Mesodermal cell (in vitro differentiated cells): Measurements from ENCODE around the gene C2orf92.

Experiments used
- H3K27ac ChIP-seq: 2 replicates; pipeline ENCODE4 v1.7.0; 2013; ENCODE audit warnings: mild to moderate bottlenecking, low read depth, low read length, moderate library complexity; ENCODE audit not compliant: severe bottlenecking
- H3K36me3 ChIP-seq: 2 replicates; pipeline ENCODE4 v1.7.1; 2013; ENCODE audit warnings: mild to moderate bottlenecking, low read length, moderate library complexity; ENCODE audit not compliant: control insufficient read depth, insufficient read depth
- H3K4me1 ChIP-seq: one replicate; pipeline ENCODE4 v1.7.1; 2013; ENCODE audit warnings: mild to moderate bottlenecking, low read length; ENCODE audit not compliant: insufficient read depth, control insufficient read depth, poor library complexity, severe bottlenecking
- H3K4me3 ChIP-seq: 2 replicates; pipeline ENCODE4 v1.7.0; 2013; ENCODE audit warnings: low read length, control low read depth, mild to moderate bottlenecking; ENCODE audit not compliant: insufficient read depth, poor library complexity, severe bottlenecking; ENCODE audit errors: extremely low read depth
- H3K9me3 ChIP-seq: 2 replicates; pipeline ENCODE4 v1.7.1; 2013; ENCODE audit warnings: mild to moderate bottlenecking, low read length, moderate library complexity; ENCODE audit not compliant: control insufficient read depth
- WGBS, 2 experiments: methylation state at CpG; one replicate each; pipeline ENCODE4 v1.1.5; 2013; ENCODE audit warnings: missing lambda C conversion rate in 2 of 2; ENCODE audit not compliant: insufficient coverage in 2 of 2; 5-methylcytosine and 5-hydroxymethylcytosine counted together

Gene C2orf92

DNA sequence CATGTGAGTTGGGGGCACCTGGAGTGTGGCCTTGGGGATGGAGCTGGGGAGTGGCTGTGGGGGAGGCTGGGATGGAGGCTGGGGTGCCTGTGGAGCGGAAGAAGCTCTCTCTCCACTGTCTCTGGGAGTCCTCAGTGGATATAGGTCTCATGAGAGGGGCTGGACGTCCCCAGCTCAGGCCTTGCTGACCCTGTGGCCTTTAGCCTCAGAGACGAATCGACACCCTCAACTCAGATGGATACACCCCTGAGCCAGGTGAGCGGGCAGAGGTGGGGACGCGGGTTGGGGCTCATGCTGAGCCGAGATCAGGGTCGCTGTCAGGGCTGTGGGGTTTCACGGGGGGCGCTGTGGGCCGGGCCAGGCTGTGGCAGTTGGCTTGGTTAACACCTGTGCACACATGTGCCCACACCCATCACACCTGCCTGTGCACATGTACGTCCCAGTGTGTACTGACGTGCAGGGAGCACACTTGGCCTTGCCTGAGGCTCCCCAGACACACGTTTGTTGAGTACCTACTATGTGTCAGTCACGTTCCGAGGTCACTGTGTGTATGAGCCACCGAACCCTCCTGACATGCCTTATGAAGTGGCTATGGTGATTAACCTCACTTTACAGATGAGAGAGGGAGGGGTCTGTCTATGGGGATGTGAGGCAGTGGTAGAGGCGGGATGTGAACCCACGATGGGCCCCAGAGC, 64.0 kb downstream of the C2orf92 start:
- Histone ChIP-seq H3K9me3 (no peaks in the 10 kb centered on the region), H3K27ac (no peak overlapping the region), H3K36me3 (no peaks in the 10 kb centered on the region), H3K4me1 (no peaks in the 10 kb centered on the region), H3K4me3 (no peak overlapping the region)
- WGBS, 2 experiments = 86 to 88% methylated on average over 16 to 17 of the region's 20 CpGs

- Histone ChIP-seq H3K36me3 (no peaks in the 10 kb centered on the region), H3K4me1 (no peaks in the 10 kb centered on the region), H3K4me3 (no peak overlapping the region), H3K9me3 (no peaks in the 10 kb centered on the region), H3K27ac (no peak overlapping the region)
- WGBS, 2 experiments = 95 to 96% methylated on average over 39 to 42 of the region's 44 CpGs
These were observed 64.8 kb downstream of the C2orf92 start for GRCh38 chr2:97734061-97735051.

DNA sequence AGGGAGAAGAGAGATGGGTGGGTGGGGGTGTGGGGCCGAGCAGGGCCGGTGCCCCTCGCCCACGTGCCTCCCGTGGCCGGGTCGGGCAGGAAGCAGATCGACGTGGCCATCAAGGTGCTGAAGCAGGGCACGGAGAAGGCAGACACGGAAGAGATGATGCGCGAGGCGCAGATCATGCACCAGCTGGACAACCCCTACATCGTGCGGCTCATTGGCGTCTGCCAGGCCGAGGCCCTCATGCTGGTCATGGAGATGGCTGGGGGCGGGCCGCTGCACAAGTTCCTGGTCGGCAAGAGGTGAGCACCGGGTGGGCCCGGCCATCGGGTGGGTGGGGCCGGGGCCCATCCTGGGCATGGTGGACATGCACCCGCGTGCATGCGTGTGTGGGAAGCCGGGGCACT, 65.6 kb downstream of the C2orf92 start:
- Histone ChIP-seq H3K27ac (no peak overlapping the region), H3K4me3 (no peak overlapping the region), H3K9me3 (no peaks in the 10 kb centered on the region), H3K4me1 (no peaks in the 10 kb centered on the region), H3K36me3 (no peaks in the 10 kb centered on the region)
- WGBS, 2 experiments = 95% methylated on average over 16 to 27 of the region's 29 CpGs

DNA sequence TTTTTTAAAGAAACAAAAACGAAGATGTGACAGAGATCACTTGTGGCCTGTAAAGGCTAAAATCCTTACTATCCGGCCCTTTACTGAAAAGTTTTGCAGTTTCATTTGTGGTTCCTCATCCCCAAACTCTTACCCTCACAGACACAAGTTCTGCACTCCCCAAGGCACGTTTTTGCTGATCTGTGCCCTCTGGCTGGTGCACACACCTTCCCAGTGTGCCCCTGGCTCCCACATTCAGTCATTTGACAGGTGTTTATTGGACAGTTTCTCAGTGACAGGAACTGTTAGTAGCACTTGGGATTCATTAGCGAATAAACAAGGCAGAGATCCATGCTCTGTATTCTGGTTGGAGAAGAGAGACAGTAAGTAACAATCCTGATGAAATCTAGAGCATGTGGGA, 66.7 kb downstream of the C2orf92 start:
- H3K36me3 ChIP-seq = no peaks in the 10 kb centered on the region
- WGBS, 2 experiments = 87 to 89% methylated on average over 3 to 4 of the region's 4 CpGs
- H3K27ac ChIP-seq = no peak overlapping the region
- H3K4me3 ChIP-seq = no peak overlapping the region
- H3K4me1 ChIP-seq = no peaks in the 10 kb centered on the region
- no peaks in the 10 kb centered on the region for H3K9me3 ChIP-seq

DNA sequence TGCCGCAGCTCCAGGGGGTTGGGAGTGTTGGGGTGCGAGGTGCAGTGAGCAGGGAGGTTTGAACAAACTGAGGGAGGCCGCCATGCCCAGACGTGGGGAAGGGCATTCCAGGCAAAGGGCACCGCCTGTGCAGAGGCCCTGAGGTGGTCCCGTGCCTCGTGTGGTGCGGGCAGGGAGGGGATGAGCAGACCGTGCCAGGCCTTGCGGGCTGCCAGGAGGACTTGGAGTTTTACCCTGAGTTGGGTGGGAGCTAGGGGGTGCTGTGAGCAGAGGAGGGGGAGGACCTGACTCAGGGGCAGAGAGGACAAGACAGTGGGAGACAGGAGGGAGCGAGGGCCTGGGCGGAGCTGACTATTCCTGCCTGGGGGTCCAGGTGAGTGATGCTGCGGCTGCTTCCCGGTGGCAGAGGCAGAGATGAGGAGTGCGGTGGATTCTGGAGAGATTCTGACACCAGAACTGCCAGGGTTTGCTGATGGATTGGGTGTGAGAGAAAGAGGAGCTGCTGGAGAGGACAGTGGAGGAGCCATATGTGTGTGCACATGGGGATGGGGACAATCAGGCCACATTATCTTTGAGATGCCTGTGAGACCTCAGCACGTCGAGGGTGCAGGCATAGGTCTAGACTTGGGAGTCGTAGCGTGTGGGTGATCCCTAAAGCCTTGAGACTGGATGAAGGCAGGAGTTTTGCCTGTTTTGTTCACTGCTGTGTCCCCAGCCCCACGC, 67.3 kb downstream of the C2orf92 start:
- Histone ChIP-seq H3K4me1 (no peaks in the 10 kb centered on the region), H3K36me3 (no peaks in the 10 kb centered on the region), H3K9me3 (no peaks in the 10 kb centered on the region), H3K4me3 (no peak overlapping the region), H3K27ac (no peak overlapping the region)
- 86 to 88% methylated on average over 18 to 19 of the region's 20 CpGs for WGBS, 2 experiments

- no peaks in the 10 kb centered on the region for H3K36me3 ChIP-seq
- no peaks in the 10 kb centered on the region for H3K9me3 ChIP-seq
- H3K4me1 ChIP-seq = peaks cover 4% of the 10 kb centered on the region
- 96 to 97% methylated on average over 19 to 30 of the region's 32 CpGs for WGBS, 2 experiments
- H3K27ac ChIP-seq = no peak overlapping the region
- H3K4me3 ChIP-seq = no peak overlapping the region
These were observed 68.1 kb downstream of the C2orf92 start for GRCh38 chr2:97737421-97738178.

DNA sequence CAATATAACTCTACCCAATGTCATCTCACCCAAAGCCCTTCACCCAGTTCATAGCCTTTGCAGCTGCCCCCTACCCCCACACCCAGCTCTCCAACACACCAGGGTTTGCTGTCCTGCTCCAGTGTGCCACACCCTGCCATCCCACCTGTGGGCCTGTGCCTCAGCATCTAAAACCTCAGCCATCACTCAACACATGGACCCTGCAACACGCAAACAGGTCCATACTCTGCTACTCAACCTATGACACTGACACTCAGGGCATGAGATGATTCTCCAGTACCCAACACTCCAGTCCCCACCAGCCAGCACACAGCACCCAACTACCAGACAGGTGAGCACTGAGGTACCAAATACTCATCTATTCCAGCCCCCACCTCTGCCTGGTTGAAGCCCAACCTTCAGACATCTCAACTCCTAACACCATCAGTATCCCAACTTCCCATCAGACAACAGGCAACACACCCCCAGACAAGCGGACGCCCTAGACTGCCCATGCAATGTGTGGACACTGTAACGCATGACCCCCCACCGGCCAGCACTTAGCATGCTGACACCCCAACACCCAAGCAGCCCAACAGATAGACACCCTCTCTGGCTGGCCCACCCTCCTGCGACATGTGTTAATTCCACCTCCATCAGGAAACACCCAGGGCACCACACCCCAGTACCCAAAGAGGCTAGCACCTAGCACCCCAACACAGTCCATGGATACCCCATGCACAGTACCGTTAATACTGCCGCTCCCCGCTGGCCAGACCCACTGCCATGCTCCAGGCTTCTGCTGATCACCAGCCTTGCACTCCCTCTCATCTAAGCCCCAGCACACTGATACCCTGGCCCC, 68.9 kb downstream of the C2orf92 start:
- Histone ChIP-seq H3K9me3 (no peaks in the 10 kb centered on the region), H3K4me3 (no peak overlapping the region), H3K36me3 (no peaks in the 10 kb centered on the region), H3K27ac (no peak overlapping the region), H3K4me1 (peaks cover 4% of the 10 kb centered on the region)
- 97 to 98% methylated on average over 7 to 9 of the region's 9 CpGs for WGBS, 2 experiments

DNA sequence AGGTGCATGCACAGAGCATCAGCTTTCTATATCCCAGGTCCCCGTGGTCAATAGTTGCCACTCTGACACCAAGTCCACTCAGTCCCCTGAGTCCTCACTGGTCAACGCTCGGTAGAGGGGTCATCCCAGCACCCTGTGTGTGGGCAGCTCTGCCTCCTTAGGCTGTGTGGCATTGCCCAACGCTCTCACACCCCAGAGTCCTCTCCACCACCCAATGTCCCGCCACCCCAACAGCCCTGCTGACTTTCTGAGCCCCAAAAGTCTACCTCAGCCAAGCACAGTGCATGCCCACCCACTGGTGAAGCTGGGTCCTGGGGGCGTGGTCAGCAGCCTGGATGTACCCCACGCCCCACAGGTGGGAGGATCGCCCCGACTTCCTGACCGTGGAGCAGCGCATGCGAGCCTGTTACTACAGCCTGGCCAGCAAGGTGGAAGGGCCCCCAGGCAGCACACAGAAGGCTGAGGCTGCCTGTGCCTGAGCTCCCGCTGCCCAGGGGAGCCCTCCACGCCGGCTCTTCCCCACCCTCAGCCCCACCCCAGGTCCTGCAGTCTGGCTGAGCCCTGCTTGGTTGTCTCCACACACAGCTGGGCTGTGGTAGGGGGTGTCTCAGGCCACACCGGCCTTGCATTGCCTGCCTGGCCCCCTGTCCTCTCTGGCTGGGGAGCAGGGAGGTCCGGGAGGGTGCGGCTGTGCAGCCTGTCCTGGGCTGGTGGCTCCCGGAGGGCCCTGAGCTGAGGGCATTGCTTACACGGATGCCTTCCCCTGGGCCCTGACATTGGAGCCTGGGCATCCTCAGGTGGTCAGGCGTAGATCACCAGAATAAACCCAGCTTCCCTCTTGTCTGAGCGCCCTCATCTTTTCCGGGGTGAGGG, 69.7 kb downstream of the C2orf92 start:
- Histone ChIP-seq H3K4me3 (no peak overlapping the region), H3K27ac (no peak overlapping the region), H3K36me3 (no peaks in the 10 kb centered on the region), H3K9me3 (no peaks in the 10 kb centered on the region), H3K4me1 (peaks cover 4% of the 10 kb centered on the region)
- 91 to 94% methylated on average over 15 to 19 of the region's 23 CpGs for WGBS, 2 experiments

DNA sequence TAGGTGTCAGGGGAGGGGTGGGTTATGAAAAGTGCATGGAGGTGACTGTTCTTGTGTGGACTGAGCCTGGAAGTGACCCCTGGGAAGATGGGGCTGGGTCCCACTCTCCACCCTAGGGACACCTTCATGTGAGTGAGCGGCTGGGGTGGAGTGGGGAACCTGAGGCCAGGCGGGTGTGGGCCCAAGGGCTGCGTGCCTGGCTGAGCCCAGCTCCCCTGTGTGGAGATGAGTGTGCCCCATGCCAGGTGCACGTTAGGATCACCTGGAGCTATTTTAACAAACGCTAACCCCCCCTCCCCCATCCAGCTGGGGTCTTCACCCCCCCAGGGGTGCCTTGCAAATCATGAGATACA, 70.4 kb downstream of the C2orf92 start:
- Histone ChIP-seq H3K9me3 (no peaks in the 10 kb centered on the region), H3K4me3 (no peak overlapping the region), H3K27ac (no peak overlapping the region), H3K4me1 (peaks cover 4% of the 10 kb centered on the region), H3K36me3 (no peaks in the 10 kb centered on the region)
- WGBS, 2 experiments = 83 to 94% methylated on average over 2 to 3 of the region's 5 CpGs
